Fibroblast of lung (primary cell): ENCODE measurements around the gene TMTC2. TPM values are rescaled to one million over a fixed set of nuclear protein-coding genes. Genes with fewer than 3 reads are reported as not detected.
A peak's percentile ranks its signal among the peaks of the same experiment; 100 is the strongest.

Source experiments
- DNase-seq, 2 donors: peaks; one replicate each; pipeline versions ENCODE4 v3.0.0 to v3.0.0-alpha.2; 2010; ENCODE audit warnings: low read depth in 2 of 2
- H2AFZ ChIP-seq: 2 replicates; pipeline ENCODE4 v1.5.1; 2012; ENCODE audit warnings: low read length, control low read depth, inconsistent platforms
- H3K27ac ChIP-seq: 2 replicates; pipeline ENCODE4 v1.5.1; 2011; ENCODE audit warnings: low read length, control low read depth; ENCODE audit not compliant: insufficient read depth
- H3K27me3 ChIP-seq: 2 replicates; pipeline ENCODE4 v1.5.1; 2011; ENCODE audit warnings: mild to moderate bottlenecking, low read length; ENCODE audit not compliant: control insufficient read depth, insufficient read depth
- H3K36me3 ChIP-seq: 2 replicates; pipeline ENCODE4 v1.5.1; 2011; ENCODE audit warnings: low read length; ENCODE audit not compliant: control insufficient read depth, insufficient read depth
- H3K4me1 ChIP-seq: 2 replicates; pipeline ENCODE4 v1.5.1; 2011; ENCODE audit warnings: low read length; ENCODE audit not compliant: control insufficient read depth, insufficient read depth; ENCODE audit errors: extremely low read depth
- H3K4me2 ChIP-seq: 2 replicates; pipeline ENCODE4 v1.5.1; 2011; ENCODE audit warnings: low read length, control low read depth; ENCODE audit not compliant: insufficient read depth; ENCODE audit errors: extremely low read depth
- H3K4me3 ChIP-seq, 4 experiments: fragments of 200-600 bp in 1 of 4; sonication (generic) in 1 of 4; replicated peaks in 1 of 4; 2 replicates each; pipeline ENCODE4 v1.5.1; 2011 to 2016; ENCODE audit warnings: low read length in 4 of 4, low read depth in 3 of 4, mild to moderate bottlenecking in 3 of 4, control low read depth in 2 of 4, inconsistent platforms in 1 of 4, mixed read lengths in 1 of 4; ENCODE audit not compliant: insufficient read depth in 1 of 4; ENCODE audit errors: control extremely low read depth in 1 of 4
- H3K79me2 ChIP-seq: 2 replicates; pipeline ENCODE4 v1.5.1; 2012; ENCODE audit warnings: mild to moderate bottlenecking, low read length, inconsistent platforms; ENCODE audit not compliant: control insufficient read depth, insufficient read depth
- H3K9ac ChIP-seq: 2 replicates; pipeline ENCODE4 v1.5.1; 2011; ENCODE audit warnings: mild to moderate bottlenecking, low read length, control low read depth; ENCODE audit not compliant: insufficient read depth
- H3K9me3 ChIP-seq: 2 replicates; pipeline ENCODE4 v1.5.1; 2012; ENCODE audit warnings: low read depth, low read length; ENCODE audit not compliant: control insufficient read depth, insufficient read depth
- H4K20me1 ChIP-seq: 2 replicates; pipeline ENCODE4 v1.5.1; 2011; ENCODE audit warnings: low read length; ENCODE audit not compliant: control insufficient read depth, insufficient read depth; ENCODE audit errors: extremely low read depth
- CTCF ChIP-seq, 2 donors: IDR thresholded peaks in 1 of 2; conservative IDR thresholded peaks in 1 of 2; 1 replicate in 1 of 2; 2 replicates in 1 of 2; pipeline ENCODE4 v1.5.1; 2011 to 2012; ENCODE audit warnings: low read length in 2 of 2, control low read depth in 1 of 2, inconsistent platforms in 1 of 2, low read depth in 1 of 2, mild to moderate bottlenecking in 1 of 2
- EZH2 ChIP-seq: IDR thresholded peaks from 2 replicates; pipeline ENCODE4 v1.5.1; 2012; ENCODE audit warnings: low read length, control low read depth, mild to moderate bottlenecking; ENCODE audit errors: missing control alignments
- polyA plus RNA-seq, 2 donors: library from polyadenylated mRNA; depleted of rRNA in 1 of 2; stranded (reverse) in 1 of 2; unstranded in 1 of 2; fragments of >200 nt; gene quantifications; 2 replicates each; pipeline ENCODE4 v1.2.1, GENCODE V29; 2011 to 2012; ENCODE audit warnings: missing spikeins in 1 of 2
- total RNA-seq: library from RNA; depleted of rRNA; stranded (reverse); fragments of >200 nt; gene quantifications from 2 replicates; pipeline ENCODE4 v1.2.1, GENCODE V29; 2014

The TMTC2 gene
- total and polyA plus RNA-seq, 2 donors (not counting 1 experiment from before 2014, with no cell fraction given), result 3.5 to 9.7 TPM

- Histone ChIP-seq H2AFZ (no peak overlapping the region), H3K9me3 (no peaks in the 10 kb centered on the region), H3K4me1 (no peaks in the 10 kb centered on the region), H3K9ac (no peak overlapping the region), H3K79me2 (no peaks in the 10 kb centered on the region), H3K27ac (no peak overlapping the region), H4K20me1 (no peaks in the 10 kb centered on the region), H3K27me3 (no peaks in the 10 kb centered on the region), H3K36me3 (no peaks in the 10 kb centered on the region), H3K4me3 (no peak overlapping the region), H3K4me2 (no peak overlapping the region)
- peak in 1 of 2 donors; percentile 8 for DNase-seq
- TF ChIP-seq CTCF (conservative IDR thresholded peaks at IDR 0.05 in 1 of 2, IDR thresholded peaks at IDR 0.05 in 1 of 2; ENCODE audit: low read depth in 1 of 2, low read length in 2 of 2) (no peak), EZH2 (no peak)
Observed at GRCh38 chr12:82817368-82817767, 130.7 kb downstream of the TMTC2 start.

- peak; percentile 12 to 25 for DNase-seq
- H3K27ac ChIP-seq, result no peak overlapping the region
- H3K36me3 ChIP-seq, result no peaks in the 10 kb centered on the region
- no peaks in the 10 kb centered on the region for H3K79me2 ChIP-seq
- H3K9me3 ChIP-seq, result no peaks in the 10 kb centered on the region
- no peaks in the 10 kb centered on the region for H4K20me1 ChIP-seq
- no peak overlapping the region for H3K4me3 ChIP-seq
- TF ChIP-seq CTCF (conservative IDR thresholded peaks at IDR 0.05 in 1 of 2, IDR thresholded peaks at IDR 0.05 in 1 of 2; ENCODE audit: low read depth in 1 of 2, low read length in 2 of 2) (no peak), EZH2 (no peak)
- no peaks in the 10 kb centered on the region for H3K27me3 ChIP-seq
- no peaks in the 10 kb centered on the region for H3K4me1 ChIP-seq
- no peak overlapping the region for H3K4me2 ChIP-seq
- H3K9ac ChIP-seq, result no peak overlapping the region
- H2AFZ ChIP-seq, result no peak overlapping the region
Observed at GRCh38 chr12:82818271-82819035, 131.7 kb downstream of the TMTC2 start.

GRCh38 chr12:82826505-82826904, 139.8 kb downstream of the TMTC2 start:
- Histone ChIP-seq H3K36me3 (no peaks in the 10 kb centered on the region), H3K9ac (no peak overlapping the region), H3K27ac (no peak overlapping the region), H3K4me3 (no peak overlapping the region), H3K4me2 (no peak overlapping the region), H3K27me3 (no peaks in the 10 kb centered on the region), H3K9me3 (no peaks in the 10 kb centered on the region), H2AFZ (no peak overlapping the region), H4K20me1 (no peaks in the 10 kb centered on the region), H3K79me2 (no peaks in the 10 kb centered on the region), H3K4me1 (no peaks in the 10 kb centered on the region)
- no peak for TF ChIP-seq CTCF (conservative IDR thresholded peaks at IDR 0.05 in 1 of 2, IDR thresholded peaks at IDR 0.05 in 1 of 2; ENCODE audit: low read depth in 1 of 2, low read length in 2 of 2)
- TF ChIP-seq EZH2, result no peak
- no peak for DNase-seq
